Measurements from ENCODE around the gene MED4. TPM values are rescaled to one million over a fixed set of nuclear protein-coding genes. Genes with fewer than 3 reads are reported as not detected.

Gene MED4
- total and polyA plus RNA-seq, 9 of the 15 experiments (the other 6 are each of a cell fraction or from before 2014, with no cell fraction given) = 24.5 to 87.3 (median 58.3) TPM

GRCh38 chr13:48072787-48073186, 22.1 kb downstream of the MED4 start:
- POLR2A ChIA-PET = no interaction called here
- 100% methylated on average over 2 of the region's 2 CpGs for WGBS (ENCODE audit: insufficient coverage, low coverage, missing lambda C conversion rate)
- H3K36me3 ChIP-seq (ENCODE audit: control insufficient read depth, insufficient read depth, low read length) = peaks cover 79% of the 10 kb centered on the region
- in situ Hi-C loops (cut with MboI) (no loop called here), intact Hi-C loops (cut with micrococcal nuclease) (no loop called here)
- no peaks in the 10 kb centered on the region for H3K27me3 ChIP-seq (ENCODE audit: control insufficient read depth in 2 of 2, insufficient read depth in 2 of 2, low read length in 2 of 2)
- H3K79me2 ChIP-seq (ENCODE audit: control insufficient read depth, insufficient read depth, low read length) = no peaks in the 10 kb centered on the region
- no peak overlapping the region for H2AFZ ChIP-seq (ENCODE audit: low read depth, low read length)
- CTCF ChIA-PET (ENCODE audit: low intra/inter-chr PET ratio) = no interaction called here
- peaks cover 7% of the 10 kb centered on the region for H3K9me3 ChIP-seq (replicated peaks; ENCODE audit: control insufficient read depth, insufficient read depth, low read depth, low read length)
- TF ChIP-seq ATF2 (CRISPR knock-in tag; IDR thresholded peaks at IDR 0.05) (no peak), POLR2AphosphoS5 (IDR thresholded peaks at IDR 0.05; ENCODE audit: control insufficient read depth, insufficient read depth, low read depth, low read length) (no peak), TAF9B (IDR thresholded peaks at IDR 0.05; ENCODE audit: partially characterized antibody) (no peak)
- H3K9ac ChIP-seq (ENCODE audit: insufficient read depth in 1 of 2, low read depth in 2 of 2, low read length in 2 of 2) = no peak overlapping the region
- no peaks in the 10 kb centered on the region for H4K20me1 ChIP-seq (replicated peaks; ENCODE audit: control insufficient read depth, insufficient read depth, low read length)
- DNase-seq (ENCODE audit: extremely low read depth in 1 of 4, low spot score in 3 of 4) = no peak
- no peak overlapping the region for H3K27ac ChIP-seq (ENCODE audit: extremely low read depth, low read depth, low read length)
- H3K4me3 ChIP-seq = no peak overlapping the region
- no peak overlapping the region for H3K4me2 ChIP-seq (ENCODE audit: insufficient read depth, low read length)
- no peak for ATAC-seq
- no peaks in the 10 kb centered on the region for H3K9me1 ChIP-seq (ENCODE audit: control insufficient read depth, insufficient read depth, low read length)
- no peaks in the 10 kb centered on the region for H3K4me1 ChIP-seq (replicated peaks in 1 of 2; ENCODE audit: control insufficient read depth in 2 of 2, insufficient read depth in 2 of 2, low read length in 2 of 2)
- FAIRE-seq = no peak
- BruUV-seq (replicated peaks) = no TSS peak

DNA sequence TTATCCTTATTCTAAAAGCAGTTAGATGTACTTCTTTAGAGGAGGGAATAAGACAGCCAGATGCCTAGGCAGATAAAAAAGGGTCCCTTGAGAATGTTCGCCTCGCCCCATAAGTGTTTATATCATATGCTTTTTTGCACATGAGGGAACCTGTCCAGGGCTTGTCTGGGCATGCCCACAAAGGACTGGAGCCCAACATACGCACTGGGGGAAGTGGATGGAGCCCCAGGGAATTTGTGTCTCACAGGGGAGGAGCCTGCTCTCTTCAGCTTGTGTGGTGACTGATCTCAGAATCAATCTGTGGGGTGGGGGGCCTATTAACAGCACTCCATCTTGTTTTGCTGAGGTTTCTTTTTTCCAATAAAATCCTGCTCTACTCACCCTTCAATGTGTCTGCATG, 22.6 kb downstream of the MED4 start:
- ATAC-seq (no peak), DNase-seq (ENCODE audit: extremely low read depth in 1 of 4, low spot score in 3 of 4) (no peak), FAIRE-seq (no peak)
- Histone ChIP-seq H3K27me3 (ENCODE audit: control insufficient read depth in 2 of 2, insufficient read depth in 2 of 2, low read length in 2 of 2) (no peaks in the 10 kb centered on the region), H3K4me2 (ENCODE audit: insufficient read depth, low read length) (no peak overlapping the region), H3K27ac (ENCODE audit: extremely low read depth, low read depth, low read length) (no peak overlapping the region), H3K9ac (ENCODE audit: insufficient read depth in 1 of 2, low read depth in 2 of 2, low read length in 2 of 2) (no peak overlapping the region), H3K36me3 (ENCODE audit: control insufficient read depth, insufficient read depth, low read length) (peaks cover 79% of the 10 kb centered on the region), H3K79me2 (ENCODE audit: control insufficient read depth, insufficient read depth, low read length) (no peaks in the 10 kb centered on the region), H3K9me3 (replicated peaks; ENCODE audit: control insufficient read depth, insufficient read depth, low read depth, low read length) (peaks cover 7% of the 10 kb centered on the region), H3K4me1 (replicated peaks in 1 of 2; ENCODE audit: control insufficient read depth in 2 of 2, insufficient read depth in 2 of 2, low read length in 2 of 2) (no peaks in the 10 kb centered on the region), H3K4me3 (no peak overlapping the region), H3K9me1 (ENCODE audit: control insufficient read depth, insufficient read depth, low read length) (no peaks in the 10 kb centered on the region), H4K20me1 (replicated peaks; ENCODE audit: control insufficient read depth, insufficient read depth, low read length) (no peaks in the 10 kb centered on the region), H2AFZ (ENCODE audit: low read depth, low read length) (no peak overlapping the region)
- POLR2A ChIA-PET = no interaction called here
- BruUV-seq (replicated peaks) = no TSS peak
- intact Hi-C loops (cut with micrococcal nuclease) = no loop called here
- CTCF ChIA-PET (ENCODE audit: low intra/inter-chr PET ratio) = no interaction called here
- in situ Hi-C loops (cut with MboI) = no loop called here
- WGBS (ENCODE audit: insufficient coverage, low coverage, missing lambda C conversion rate) = 100% methylated on average over 3 of the region's 3 CpGs
- TF ChIP-seq PKNOX1 (IDR thresholded peaks at IDR 0.05) (no peak), COPS2 (conservative IDR thresholded peaks at IDR 0.05) (no peak)
